Activated CD8-positive, alpha-beta T cell treated with anti-CD3 and anti-CD28 coated beads, Interleukin-2, amount 10 ng/mL, durations not matched to agents 7 days and 5 days (primary cell): ENCODE measurements around the gene FAM193A. TPM values are rescaled to one million over a fixed set of nuclear protein-coding genes. Genes with fewer than 3 reads are reported as not detected.

ENCODE experiments used
- ATAC-seq: fragments of 150-1000 bp; cut with Tn5 transposase; one replicate; pipeline ENCODE4 v1.10.0; 2021; ENCODE audit warnings: moderate library complexity
- CTCF ChIA-PET: fragments of 350-600 bp; sonication (Branson Sonifier 250); formaldehyde crosslinking; loops from one replicate; lab custom pipeline; 2021; ENCODE audit warnings: antibody characterized with exemption; lab: Charles Lee
- POLR2A ChIA-PET: fragments of 350-600 bp; sonication (Branson Sonifier 250); formaldehyde crosslinking; loops from one replicate; lab custom pipeline; 2021; ENCODE audit warnings: antibody characterized with exemption; lab: Charles Lee
- DNase-seq: peaks from one replicate; pipeline ENCODE4 v3.0.0-alpha.2; 2020
- H3K27ac Mint-ChIP-seq: one replicate; pipeline ENCODE4 v1.8.0; 2021; ENCODE audit warnings: mild to moderate bottlenecking, mixed read lengths
- H3K27me3 Mint-ChIP-seq: one replicate; pipeline ENCODE4 v1.8.0; 2021; ENCODE audit warnings: low read depth, mixed read lengths
- H3K36me3 Mint-ChIP-seq: one replicate; pipeline ENCODE4 v1.8.0; 2021; ENCODE audit warnings: low read depth, mixed read lengths
- H3K4me1 Mint-ChIP-seq: one replicate; pipeline ENCODE4 v1.8.0; 2021; ENCODE audit warnings: low read depth, mixed read lengths
- H3K4me3 Mint-ChIP-seq: one replicate; pipeline ENCODE4 v1.8.0; 2021; ENCODE audit warnings: mild to moderate bottlenecking, mixed read lengths
- H3K9me3 Mint-ChIP-seq: one replicate; pipeline ENCODE4 v1.8.0; 2022; ENCODE audit warnings: mixed read lengths; ENCODE audit not compliant: insufficient read depth
- total RNA-seq, 2 experiments: library from RNA; stranded (reverse); gene quantifications; one replicate each; pipeline ENCODE4 v1.2.3, GENCODE V29; 2021

The FAM193A gene
- total RNA-seq, 2 experiments from 2014 or later: 31.9 to 33.0 TPM

- H3K4me3 Mint-ChIP-seq: no peak overlapping the region
- H3K27ac Mint-ChIP-seq: no peak overlapping the region
- no peak for ATAC-seq
- H3K27me3 Mint-ChIP-seq: no peaks in the 10 kb centered on the region
- peaks cover 8% of the 10 kb centered on the region for H3K4me1 Mint-ChIP-seq
- H3K9me3 Mint-ChIP-seq: no peaks in the 10 kb centered on the region
- no peak for DNase-seq
- no peaks in the 10 kb centered on the region for H3K36me3 Mint-ChIP-seq
- CTCF ChIA-PET: no interaction called here
- POLR2A ChIA-PET: no interaction called here
Observed at GRCh38 chr4:2552806-2553205, 16.4 kb downstream of the FAM193A start.

DNA sequence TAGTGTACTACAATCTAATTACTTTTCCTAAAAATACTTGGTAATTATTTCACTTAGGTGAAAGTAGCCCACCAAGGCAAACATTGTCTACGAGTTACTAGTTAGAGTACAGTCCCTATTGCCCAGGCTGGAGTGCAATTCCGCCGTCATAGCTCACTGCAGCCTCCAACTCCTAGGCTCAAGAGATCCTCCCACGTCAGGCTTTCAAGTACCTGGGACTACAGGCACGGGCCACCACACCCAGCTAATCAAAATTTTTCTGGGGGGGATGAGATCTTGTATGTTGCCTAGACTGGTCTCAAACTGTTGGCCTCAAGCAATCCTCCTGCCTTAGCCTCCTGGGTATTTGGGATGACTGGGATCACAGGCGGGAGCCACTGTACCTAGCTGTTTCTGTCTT is 21.9 kb downstream of the FAM193A start:
- H3K4me1 Mint-ChIP-seq: peaks cover 6% of the 10 kb centered on the region
- ATAC-seq (no peak), DNase-seq (no peak)
- ChIA-PET POLR2A (no interaction called here), CTCF (no interaction called here)
- no peak overlapping the region for H3K4me3 Mint-ChIP-seq
- H3K9me3 Mint-ChIP-seq: no peaks in the 10 kb centered on the region
- H3K27me3 Mint-ChIP-seq: no peaks in the 10 kb centered on the region
- peaks cover 5% of the 10 kb centered on the region for H3K36me3 Mint-ChIP-seq
- no peak overlapping the region for H3K27ac Mint-ChIP-seq

- H3K4me1 Mint-ChIP-seq: peaks cover 2% of the 10 kb centered on the region
- H3K27ac Mint-ChIP-seq: no peak overlapping the region
Observed at GRCh38 chr4:2560167-2560566, 23.7 kb downstream of the FAM193A start.

DNA sequence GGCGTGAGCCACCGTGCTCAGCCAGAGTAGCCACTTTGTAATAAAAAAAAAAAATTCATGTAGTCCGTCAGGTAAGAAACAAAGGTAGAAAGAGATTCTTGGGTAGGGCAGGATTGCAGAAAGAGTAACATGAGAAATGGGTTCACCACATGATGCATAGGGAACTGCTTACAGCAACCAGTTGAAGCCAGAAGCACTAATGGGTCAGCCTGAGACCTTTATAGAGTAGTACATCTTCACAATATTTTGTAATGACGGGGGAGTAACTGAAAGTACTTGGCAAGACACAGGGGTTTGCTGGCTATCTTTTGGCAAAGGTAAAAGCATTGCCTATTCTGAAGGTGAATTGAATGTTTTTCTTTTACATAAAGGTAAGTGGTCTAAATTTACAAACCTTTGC is 29.1 kb downstream of the FAM193A start:
- ChIA-PET POLR2A (interaction anchor here (1.0 kb wide), 1 partner anchor 97 kb away, joined by 3 read pairs; the partner anchor contains the start of gene RNF4), CTCF (no interaction called here)
- ATAC-seq: no peak

More at GRCh38 chr4:2560167-2560566, 23.7 kb downstream of the FAM193A start:
- POLR2A ChIA-PET: interaction anchor here (1.8 kb wide), 1 partner anchor 10 kb away, joined by 4 read pairs; no protein-coding TSS in a partner anchor
- no peaks in the 10 kb centered on the region for H3K9me3 Mint-ChIP-seq
- H3K27me3 Mint-ChIP-seq: no peaks in the 10 kb centered on the region
- peaks cover 5% of the 10 kb centered on the region for H3K36me3 Mint-ChIP-seq
- DNase-seq (no peak), ATAC-seq (no peak)
- CTCF ChIA-PET: no interaction called here
- H3K4me3 Mint-ChIP-seq: no peak overlapping the region

GRCh38 chr4:2570036-2570435 is 33.6 kb downstream of the FAM193A start:
- no peak for ATAC-seq

More for the DNA sequence above, 29.1 kb downstream of the FAM193A start:
- Mint-ChIP-seq H3K4me3 (no peak overlapping the region), H3K36me3 (peaks cover 17% of the 10 kb centered on the region), H3K4me1 (peaks cover 22% of the 10 kb centered on the region), H3K27ac (no peak overlapping the region), H3K9me3 (no peaks in the 10 kb centered on the region), H3K27me3 (no peaks in the 10 kb centered on the region)
- DNase-seq: no peak

GRCh38 chr4:2570551-2571222 is 34.2 kb downstream of the FAM193A start:
- Mint-ChIP-seq H3K4me3 (peak overlapping the region; percentile 27), H3K27me3 (no peaks in the 10 kb centered on the region), H3K4me1 (peaks cover 51% of the 10 kb centered on the region), H3K36me3 (peaks cover 14% of the 10 kb centered on the region), H3K9me3 (no peaks in the 10 kb centered on the region), H3K27ac (peak overlapping the region; percentile 69)
- DNase-seq: peak; percentile 84
- ChIA-PET POLR2A (interaction anchor here (0.9 to 1.5 kb wide), 6 partner anchors 10 to 562 kb away, joined by 3 to 7 read pairs (median 4); partner anchors contain the start of genes GRK4, NELFA and NOP14), CTCF (interaction anchor here (0.7 kb wide), 1 partner anchor 33 kb away, joined by 3 read pairs; no protein-coding TSS in a partner anchor)
- peak; percentile 98 for ATAC-seq

More at GRCh38 chr4:2570036-2570435, 33.6 kb downstream of the FAM193A start:
- Mint-ChIP-seq H3K27ac (peak overlapping the region; percentile 69), H3K27me3 (no peaks in the 10 kb centered on the region), H3K4me3 (peak overlapping the region; percentile 27), H3K4me1 (peaks cover 51% of the 10 kb centered on the region), H3K36me3 (peaks cover 17% of the 10 kb centered on the region), H3K9me3 (no peaks in the 10 kb centered on the region)
- POLR2A ChIA-PET: interaction anchor here (0.9 to 1.5 kb wide), 5 partner anchors 10 to 393 kb away, joined by 3 to 7 read pairs (median 4); partner anchors contain the start of genes GRK4 and NOP14
- DNase-seq: no peak
- CTCF ChIA-PET: interaction anchor here (0.7 kb wide), 1 partner anchor 33 kb away, joined by 3 read pairs; no protein-coding TSS in a partner anchor

- peaks cover 51% of the 10 kb centered on the region for H3K4me1 Mint-ChIP-seq
- no peaks in the 10 kb centered on the region for H3K9me3 Mint-ChIP-seq
- H3K27ac Mint-ChIP-seq: peak overlapping the region; percentile 53
- no peak overlapping the region for H3K4me3 Mint-ChIP-seq
- H3K36me3 Mint-ChIP-seq: peaks cover 14% of the 10 kb centered on the region
- no peak for ATAC-seq
- POLR2A ChIA-PET: no interaction called here
- CTCF ChIA-PET: no interaction called here
- no peaks in the 10 kb centered on the region for H3K27me3 Mint-ChIP-seq
- no peak for DNase-seq
Observed at GRCh38 chr4:2572076-2572475, 35.6 kb downstream of the FAM193A start.

- DNase-seq: no peak
- H3K4me3 Mint-ChIP-seq: no peak overlapping the region
- CTCF ChIA-PET: no interaction called here
- no peaks in the 10 kb centered on the region for H3K27me3 Mint-ChIP-seq
- peaks cover 13% of the 10 kb centered on the region for H3K36me3 Mint-ChIP-seq
- POLR2A ChIA-PET: no interaction called here
- no peaks in the 10 kb centered on the region for H3K9me3 Mint-ChIP-seq
- ATAC-seq: no peak
- peaks cover 45% of the 10 kb centered on the region for H3K4me1 Mint-ChIP-seq
- no peak overlapping the region for H3K27ac Mint-ChIP-seq
Observed at GRCh38 chr4:2572866-2573265, 36.4 kb downstream of the FAM193A start.

DNA sequence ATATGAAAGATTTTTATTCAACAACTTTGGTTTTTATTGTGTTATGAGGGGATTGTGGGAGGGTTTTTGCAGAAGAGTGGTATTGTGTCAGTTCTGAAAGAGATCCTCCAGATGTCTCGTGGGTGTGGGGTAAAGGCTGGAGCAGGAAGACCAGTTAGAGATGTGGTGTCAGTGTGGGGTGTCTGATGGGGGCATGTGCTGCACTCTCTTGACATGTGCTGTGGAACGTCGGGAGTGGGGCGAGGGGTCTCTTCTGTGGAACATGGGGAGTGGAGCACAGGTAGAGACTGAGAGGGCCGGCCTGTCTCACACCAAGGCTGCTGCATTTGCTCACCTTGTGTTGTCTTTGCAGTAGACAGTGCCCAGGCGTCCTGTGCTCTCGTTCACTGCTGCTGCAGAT is 37.6 kb downstream of the FAM193A start:
- Mint-ChIP-seq H3K4me1 (peaks cover 41% of the 10 kb centered on the region), H3K36me3 (peaks cover 13% of the 10 kb centered on the region), H3K4me3 (no peak overlapping the region), H3K27ac (peak overlapping the region; percentile 65), H3K9me3 (no peaks in the 10 kb centered on the region), H3K27me3 (no peaks in the 10 kb centered on the region)
- ATAC-seq: no peak
- no peak for DNase-seq
- ChIA-PET CTCF (no interaction called here), POLR2A (no interaction called here)

GRCh38 chr4:2574863-2575262 is 38.4 kb downstream of the FAM193A start:
- Mint-ChIP-seq H3K27ac (no peak overlapping the region), H3K4me1 (peaks cover 36% of the 10 kb centered on the region)
- POLR2A ChIA-PET: no interaction called here

GRCh38 chr4:2576290-2576689 is 39.8 kb downstream of the FAM193A start:
- DNase-seq: no peak
- H3K27me3 Mint-ChIP-seq: no peaks in the 10 kb centered on the region
- ATAC-seq: no peak
- H3K27ac Mint-ChIP-seq: no peak overlapping the region
- no peak overlapping the region for H3K4me3 Mint-ChIP-seq
- ChIA-PET CTCF (no interaction called here), POLR2A (interaction anchor here (0.5 kb wide), 1 partner anchor 338 kb away, joined by 3 read pairs; no protein-coding TSS in a partner anchor)
- H3K4me1 Mint-ChIP-seq: peaks cover 22% of the 10 kb centered on the region
- H3K9me3 Mint-ChIP-seq: no peaks in the 10 kb centered on the region
- H3K36me3 Mint-ChIP-seq: peaks cover 18% of the 10 kb centered on the region

More at GRCh38 chr4:2574863-2575262, 38.4 kb downstream of the FAM193A start:
- CTCF ChIA-PET: no interaction called here
- Mint-ChIP-seq H3K4me3 (no peak overlapping the region), H3K9me3 (no peaks in the 10 kb centered on the region), H3K27me3 (no peaks in the 10 kb centered on the region), H3K36me3 (peaks cover 14% of the 10 kb centered on the region)
- no peak for ATAC-seq
- DNase-seq: no peak

DNA sequence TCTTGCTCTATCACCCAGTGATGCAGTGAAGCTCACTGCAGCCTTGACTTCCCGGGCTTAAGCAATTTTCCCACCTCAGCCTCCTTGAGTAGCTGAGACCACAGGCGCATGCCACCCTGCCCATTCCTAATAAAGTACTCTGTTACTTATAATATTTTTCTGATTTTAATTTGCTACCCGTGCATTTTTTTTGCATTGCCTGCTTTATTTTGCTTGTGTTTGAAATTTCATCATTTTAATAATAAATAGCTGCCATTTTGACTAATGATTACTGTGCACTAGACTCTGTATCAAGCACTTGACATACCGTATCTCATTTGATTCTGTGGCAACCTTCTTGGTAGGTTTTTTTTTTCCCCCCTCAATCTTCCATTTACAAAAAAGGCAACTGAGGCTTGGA is 41.7 kb downstream of the FAM193A start:
- DNase-seq (no peak), ATAC-seq (no peak)
- H3K4me3 Mint-ChIP-seq: no peak overlapping the region
- peaks cover 21% of the 10 kb centered on the region for H3K36me3 Mint-ChIP-seq
- H3K9me3 Mint-ChIP-seq: no peaks in the 10 kb centered on the region
- no peak overlapping the region for H3K27ac Mint-ChIP-seq
- no peaks in the 10 kb centered on the region for H3K27me3 Mint-ChIP-seq
- POLR2A ChIA-PET: no interaction called here
- H3K4me1 Mint-ChIP-seq: peaks cover 16% of the 10 kb centered on the region
- CTCF ChIA-PET: interaction anchor here (0.7 kb wide), 1 partner anchor 17 kb away, joined by 3 read pairs; no protein-coding TSS in a partner anchor
